ENCODE measurements around the gene S100A1.

GRCh38 chr1:153647346-153647714 is 19.1 kb downstream of the S100A1 start:
- TF ChIP-seq JUND (IDR thresholded peaks at IDR 0.05) (no peak), EP300 (IDR thresholded peaks at IDR 0.05; ENCODE audit: borderline replicate concordance in 1 of 2, low read depth in 1 of 2, low read length in 1 of 2) (no peak), CTCF (IDR thresholded peaks at IDR 0.05) (no peak)
